Measurements from ENCODE around the gene SNX17.

DNA sequence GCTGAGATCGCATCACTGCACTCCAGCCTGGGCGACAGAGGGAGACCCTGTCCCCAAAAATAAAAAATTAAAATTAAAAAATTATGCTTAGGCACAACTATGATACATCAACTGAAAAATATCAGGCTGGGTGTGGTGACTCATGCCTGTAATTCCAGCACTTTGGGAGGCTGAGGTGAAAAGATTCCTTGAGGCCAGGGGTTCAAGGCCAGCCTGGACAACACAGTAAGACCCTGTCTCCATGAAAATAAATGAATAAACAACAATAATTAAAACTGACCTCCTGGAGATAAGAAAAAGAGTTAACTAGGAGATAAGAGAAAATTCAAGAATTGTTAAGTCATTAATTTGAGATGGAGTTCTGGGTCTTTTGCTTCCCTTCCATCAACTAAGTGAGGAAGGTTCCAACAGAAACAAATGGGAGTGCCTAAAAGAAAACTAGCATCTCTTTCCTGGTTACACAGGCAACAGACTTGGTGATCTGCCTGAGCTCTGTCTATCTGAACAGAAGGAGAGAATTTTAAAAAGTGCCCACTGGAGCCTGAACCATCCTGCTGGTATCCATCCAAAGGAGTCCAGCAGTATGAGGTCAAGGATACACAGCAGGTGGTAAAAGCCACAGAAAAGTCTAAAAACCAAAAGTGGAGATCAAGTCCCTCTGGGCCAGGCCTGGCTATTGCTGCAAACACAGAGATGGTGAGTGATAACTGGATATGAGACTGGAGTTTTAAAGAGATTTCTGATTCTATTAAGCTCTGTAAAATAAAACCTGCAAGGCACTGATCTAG lies 30.1 kb downstream of the SNX17 start:
- TF ChIP-seq POLR2A (IDR thresholded peaks at IDR 0.05; ENCODE audit: low read depth, low read length) (no peak), POLR2AphosphoS5 (IDR thresholded peaks at IDR 0.05; ENCODE audit: low read depth, low read length) (no peak), TAF1 (IDR thresholded peaks at IDR 0.05; ENCODE audit: low read depth, low read length) (no peak), PAX5 (IDR thresholded peaks at IDR 0.05; ENCODE audit: insufficient read depth, low read length, severe bottlenecking) (no peak)
